Tibial nerve (tissue), 4 donors: ENCODE results near the gene SERPINI1. TPM values are rescaled to one million over a fixed set of nuclear protein-coding genes. Genes with fewer than 3 reads are reported as not detected.

Experiments
- DNase-seq, 2 donors: peaks; one replicate each; pipeline ENCODE4 v3.0.0-alpha.2; 2019; ENCODE audit warnings: low spot score in 2 of 2
- H3K27ac ChIP-seq, 4 donors: fragments of 200-600 bp; sonication (generic) in 3 of 4; one replicate each; pipeline ENCODE4 v1.5.1; 2017 to 2019; ENCODE audit warnings: mild to moderate bottlenecking in 1 of 4
- H3K27me3 ChIP-seq, 2 donors: fragments of 200-600 bp; sonication (generic) in 1 of 2; one replicate each; pipeline versions ENCODE4 v1.5.1 to v1.6.0; 2017 to 2019
- H3K36me3 ChIP-seq, 3 donors: fragments of 200-600 bp; sonication (generic); one replicate each; pipeline ENCODE4 v1.5.1; 2018 to 2019
- H3K4me1 ChIP-seq, 4 donors: fragments of 200-600 bp; sonication (generic) in 3 of 4; one replicate each; pipeline ENCODE4 v1.5.1; 2017 to 2019
- H3K4me3 ChIP-seq, 4 donors: fragments of 200-600 bp; sonication (generic) in 3 of 4; one replicate each; pipeline ENCODE4 v1.5.1; 2017 to 2019; ENCODE audit warnings: mild to moderate bottlenecking in 1 of 4, moderate library complexity in 1 of 4
- H3K9me3 ChIP-seq, 4 donors: fragments of 200-600 bp; sonication (generic) in 3 of 4; one replicate each; pipeline ENCODE4 v1.5.1; 2017 to 2019
- CTCF ChIP-seq, 5 experiments: fragments of 200-600 bp in 3 of 5; fragments of 450-650 bp in 2 of 5; sonication (generic) in 3 of 5; IDR thresholded peaks; one replicate each; pipeline ENCODE4 v1.5.1; 2016 to 2019; ENCODE audit warnings: antibody characterized with exemption in 5 of 5, mild to moderate bottlenecking in 3 of 5, moderate library complexity in 2 of 5
- EP300 ChIP-seq, 2 donors: sonication (generic); formaldehyde crosslinking; IDR thresholded peaks; one replicate each; pipeline ENCODE4 v1.6.1; 2017; ENCODE audit warnings: antibody characterized with exemption in 2 of 2, mild to moderate bottlenecking in 1 of 2
- POLR2A ChIP-seq, 2 donors: fragments of 450-650 bp; IDR thresholded peaks; one replicate each; pipeline ENCODE4 v1.6.1; 2017; ENCODE audit warnings: antibody characterized with exemption in 2 of 2, mild to moderate bottlenecking in 2 of 2, moderate library complexity in 2 of 2
- WGBS, 2 donors: methylation state at CpG; one replicate each; pipeline ENCODE4 v1.1.5; 2018; 5-methylcytosine and 5-hydroxymethylcytosine counted together
- total RNA-seq, 4 donors: library from RNA; depleted of rRNA; stranded (reverse); fragments of >200 nt; gene quantifications; one replicate each; pipeline ENCODE4 v1.1.0, GENCODE V29; 2016

The SERPINI1 gene
- total RNA-seq, 4 donors from 2014 or later = 1.2 to 15.5 (median 3.8) TPM

- TF ChIP-seq POLR2A (IDR thresholded peaks at IDR 0.05) = no peak
- no peak for TF ChIP-seq EP300 (IDR thresholded peaks at IDR 0.05)
- TF ChIP-seq CTCF (IDR thresholded peaks at IDR 0.05) = no peak
- H3K27ac ChIP-seq = no peak overlapping the region
- H3K36me3 ChIP-seq = no peaks in the 10 kb centered on the region
- H3K9me3 ChIP-seq = no peaks in the 10 kb centered on the region
- no peak overlapping the region for H3K4me3 ChIP-seq
- 50 to 78% methylated on average over 1 of the region's 1 CpG for WGBS, 2 donors
- no peaks in the 10 kb centered on the region for H3K27me3 ChIP-seq
- no peak for DNase-seq
- H3K4me1 ChIP-seq = no peaks in the 10 kb centered on the region
Measured at GRCh38 chr3:167855306-167855705, 119.8 kb downstream of the SERPINI1 start.

GRCh38 chr3:167858865-167859264 lies 123.3 kb downstream of the SERPINI1 start:
- 92 to 96% methylated on average over 2 of the region's 2 CpGs for WGBS, 2 donors
- H3K9me3 ChIP-seq = no peaks in the 10 kb centered on the region
- no peak overlapping the region for H3K4me3 ChIP-seq
- no peaks in the 10 kb centered on the region for H3K27me3 ChIP-seq
- H3K36me3 ChIP-seq = no peaks in the 10 kb centered on the region
- H3K4me1 ChIP-seq = peaks cover 0 to 20% (median 4%) of the 10 kb centered on the region in 4 donors
- no peak overlapping the region for H3K27ac ChIP-seq
- TF ChIP-seq EP300 (IDR thresholded peaks at IDR 0.05) (no peak), CTCF (IDR thresholded peaks at IDR 0.05) (no peak), POLR2A (IDR thresholded peaks at IDR 0.05) (no peak)
- DNase-seq = no peak

- Histone ChIP-seq H3K27me3 (no peaks in the 10 kb centered on the region), H3K4me1 (peaks cover 0 to 22% (median 4%) of the 10 kb centered on the region in 4 donors), H3K9me3 (no peaks in the 10 kb centered on the region), H3K4me3 (no peak overlapping the region), H3K27ac (no peak overlapping the region), H3K36me3 (no peaks in the 10 kb centered on the region)
- no peak for DNase-seq
- TF ChIP-seq POLR2A (IDR thresholded peaks at IDR 0.05) (no peak), CTCF (IDR thresholded peaks at IDR 0.05) (no peak), EP300 (IDR thresholded peaks at IDR 0.05) (no peak)
- 83 to 88% methylated on average over 1 of the region's 1 CpG for WGBS, 2 donors
Measured at GRCh38 chr3:167859610-167860009, 124.1 kb downstream of the SERPINI1 start.

GRCh38 chr3:167861649-167862048 lies 126.1 kb downstream of the SERPINI1 start:
- no peak overlapping the region for H3K27ac ChIP-seq
- no peak overlapping the region for H3K4me3 ChIP-seq
- 49 to 60% methylated on average over 3 of the region's 3 CpGs for WGBS, 2 donors
- H3K4me1 ChIP-seq = peaks cover 0 to 22% (median 4%) of the 10 kb centered on the region in 4 donors
- no peaks in the 10 kb centered on the region for H3K9me3 ChIP-seq
- H3K36me3 ChIP-seq = no peaks in the 10 kb centered on the region
- peak in 1 of 2 donors; percentile 28 for TF ChIP-seq EP300 (IDR thresholded peaks at IDR 0.05)
- no peak for TF ChIP-seq POLR2A (IDR thresholded peaks at IDR 0.05)
- no peak for DNase-seq
- H3K27me3 ChIP-seq = no peaks in the 10 kb centered on the region

GRCh38 chr3:167862104-167862730 lies 126.7 kb downstream of the SERPINI1 start:
- Histone ChIP-seq H3K4me3 (no peak overlapping the region), H3K4me1 (peaks cover 0 to 22% (median 4%) of the 10 kb centered on the region in 4 donors), H3K27ac (peak overlapping the region in 1 of 4 donors; percentile 3), H3K27me3 (no peaks in the 10 kb centered on the region), H3K9me3 (no peaks in the 10 kb centered on the region), H3K36me3 (no peaks in the 10 kb centered on the region)
- WGBS, 2 donors = 52 to 67% methylated on average over 6 of the region's 6 CpGs
- no peak for TF ChIP-seq POLR2A (IDR thresholded peaks at IDR 0.05)
- TF ChIP-seq EP300 (IDR thresholded peaks at IDR 0.05) = no peak
- TF ChIP-seq CTCF (IDR thresholded peaks at IDR 0.05) = no peak
- DNase-seq = no peak
